PC-3 (cell line): ENCODE data around the gene RNF175.

ENCODE experiments used
- CTCF ChIP-seq: fragments of 300-600 bp; sonication (generic); conservative IDR thresholded peaks from 2 replicates; pipeline ENCODE4 v1.5.1; 2017; ENCODE audit warnings: antibody characterized with exemption, low read depth, mild to moderate bottlenecking, low read length
- EZH2 ChIP-seq: fragments of 300-600 bp; sonication (generic); IDR thresholded peaks from one replicate; pipeline ENCODE4 v1.6.1; 2017; ENCODE audit warnings: antibody characterized with exemption, mild to moderate bottlenecking, low read length; ENCODE audit not compliant: unreplicated experiment

- TF ChIP-seq CTCF: no peak
- no peak for TF ChIP-seq EZH2
These were observed 49.1 kb downstream of the RNF175 start for GRCh38 chr4:153710681-153711080.
